CD4-positive, alpha-beta T cell treated with Interleukin-12 subunit alpha and Interleukin-12 subunit beta, for 1 hour (primary cell): ENCODE data around the gene CAMK1D.
A peak's percentile ranks its signal among the peaks of the same experiment; 100 is the strongest.

Experiments used
- DNase-seq: peaks from one replicate; pipeline ENCODE4 v3.0.0-alpha.2; 2020

CAMK1D gene

GRCh38 chr10:12600652-12601051 is 251.3 kb downstream of the CAMK1D start:
- no peak for DNase-seq

- no peak for DNase-seq
Measured at GRCh38 chr10:12602521-12602920, 253.2 kb downstream of the CAMK1D start.

GRCh38 chr10:12603766-12604470 is 254.6 kb downstream of the CAMK1D start:
- DNase-seq, result no peak

- DNase-seq, result peak; percentile 41
Measured at GRCh38 chr10:12605580-12606405, 256.4 kb downstream of the CAMK1D start.

GRCh38 chr10:12606461-12606860 is 257.1 kb downstream of the CAMK1D start:
- DNase-seq, result no peak

GRCh38 chr10:12608761-12609160 is 259.4 kb downstream of the CAMK1D start:
- no peak for DNase-seq

- no peak for DNase-seq
Measured at GRCh38 chr10:12609435-12609834, 260.1 kb downstream of the CAMK1D start.

- DNase-seq, result no peak
Measured at GRCh38 chr10:12613136-12613535, 263.8 kb downstream of the CAMK1D start.

GRCh38 chr10:12614177-12614995 is 265.0 kb downstream of the CAMK1D start:
- no peak for DNase-seq

- DNase-seq, result no peak
Measured at GRCh38 chr10:12615296-12616220, 266.2 kb downstream of the CAMK1D start.

- no peak for DNase-seq
Measured at GRCh38 chr10:12617191-12618175, 268.1 kb downstream of the CAMK1D start.

GRCh38 chr10:12622016-12622415 is 272.7 kb downstream of the CAMK1D start:
- DNase-seq, result no peak

- no peak for DNase-seq
Measured at GRCh38 chr10:12622691-12623090, 273.3 kb downstream of the CAMK1D start.

GRCh38 chr10:12625393-12626023 is 276.2 kb downstream of the CAMK1D start:
- no peak for DNase-seq

GRCh38 chr10:12628153-12628552 is 278.8 kb downstream of the CAMK1D start:
- DNase-seq, result no peak

- DNase-seq, result no peak
Measured at GRCh38 chr10:12628964-12629766, 279.8 kb downstream of the CAMK1D start.

- no peak for DNase-seq
Measured at GRCh38 chr10:12629767-12630165, 280.4 kb downstream of the CAMK1D start.

- DNase-seq, result no peak
Measured at GRCh38 chr10:12631216-12631615, 281.9 kb downstream of the CAMK1D start.

GRCh38 chr10:12631787-12632562 is 282.6 kb downstream of the CAMK1D start:
- DNase-seq, result no peak
